ENCODE data around the gene PRR11.

The PRR11 gene

GRCh38 chr17:59152925-59153324 is 2.6 kb upstream of the PRR11 start:
- Histone ChIP-seq H3K27me3 (ENCODE audit: low read depth, low read length) (no peaks in the 10 kb centered on the region), H3K4me1 (ENCODE audit: control insufficient read depth in 1 of 2, insufficient read depth in 2 of 2, low read length in 2 of 2) (peaks cover 0 to 14% of the 10 kb centered on the region in 2 donors), H3K27ac (ENCODE audit: low read length) (no peak overlapping the region), H3K36me3 (ENCODE audit: control insufficient read depth in 1 of 2, insufficient read depth in 2 of 2, low read length in 2 of 2) (no peaks in the 10 kb centered on the region), H3K9me3 (ENCODE audit: control insufficient read depth in 1 of 2, low read length in 2 of 2) (no peaks in the 10 kb centered on the region), H3K4me3 (ENCODE audit: low read depth in 1 of 2, low read length in 2 of 2) (no peak overlapping the region)

- Histone ChIP-seq H3K4me1 (ENCODE audit: control insufficient read depth in 1 of 2, insufficient read depth in 2 of 2, low read length in 2 of 2) (peaks cover 0 to 14% of the 10 kb centered on the region in 2 donors), H3K27me3 (ENCODE audit: low read depth, low read length) (no peaks in the 10 kb centered on the region)
Observed at GRCh38 chr17:59154292-59154720, 1.2 kb upstream of the PRR11 start.

GRCh38 chr17:59154721-59155438 is 666 bp upstream of the PRR11 start, which contains the start of gene SKA2:
TSS of gene SKA2 (minus strand) at chr17:59155186. CDS start at chr17:59155163, 23 bp downstream.
- no peaks in the 10 kb centered on the region for H3K27me3 ChIP-seq (ENCODE audit: low read depth, low read length)
- H3K4me3 ChIP-seq (ENCODE audit: low read depth in 1 of 2, low read length in 2 of 2), result peak within 1 kb of the TSS; percentile 82 to 93
- peak within 1 kb of the TSS; percentile 84 for H3K27ac ChIP-seq (ENCODE audit: low read length)
- H3K36me3 ChIP-seq (ENCODE audit: control insufficient read depth in 1 of 2, insufficient read depth in 2 of 2, low read length in 2 of 2), result no peaks in the 10 kb centered on the region
- peaks cover 0 to 14% of the 10 kb centered on the region in 2 donors for H3K4me1 ChIP-seq (ENCODE audit: control insufficient read depth in 1 of 2, insufficient read depth in 2 of 2, low read length in 2 of 2)
- H3K9me3 ChIP-seq (ENCODE audit: control insufficient read depth in 1 of 2, low read length in 2 of 2), result no peaks in the 10 kb centered on the region

More at GRCh38 chr17:59154292-59154720, 1.2 kb upstream of the PRR11 start:
- peak overlapping the region; percentile 84 for H3K27ac ChIP-seq (ENCODE audit: low read length)
- H3K4me3 ChIP-seq (ENCODE audit: low read depth in 1 of 2, low read length in 2 of 2), result peak overlapping the region; percentile 82 to 93
- H3K9me3 ChIP-seq (ENCODE audit: control insufficient read depth in 1 of 2, low read length in 2 of 2), result no peaks in the 10 kb centered on the region
- no peaks in the 10 kb centered on the region for H3K36me3 ChIP-seq (ENCODE audit: control insufficient read depth in 1 of 2, insufficient read depth in 2 of 2, low read length in 2 of 2)

- Histone ChIP-seq H3K36me3 (ENCODE audit: control insufficient read depth in 1 of 2, insufficient read depth in 2 of 2, low read length in 2 of 2) (no peaks in the 10 kb centered on the region), H3K27me3 (ENCODE audit: low read depth, low read length) (no peaks in the 10 kb centered on the region), H3K27ac (ENCODE audit: low read length) (no peak overlapping the region), H3K4me3 (ENCODE audit: low read depth in 1 of 2, low read length in 2 of 2) (no peak overlapping the region), H3K4me1 (ENCODE audit: control insufficient read depth in 1 of 2, insufficient read depth in 2 of 2, low read length in 2 of 2) (peaks cover 0 to 8% of the 10 kb centered on the region in 2 donors), H3K9me3 (ENCODE audit: control insufficient read depth in 1 of 2, low read length in 2 of 2) (no peaks in the 10 kb centered on the region)
Observed at GRCh38 chr17:59160157-59161025, 4.8 kb downstream of the PRR11 start.

- Histone ChIP-seq H3K4me3 (ENCODE audit: low read depth in 1 of 2, low read length in 2 of 2) (no peak overlapping the region), H3K36me3 (ENCODE audit: control insufficient read depth in 1 of 2, insufficient read depth in 2 of 2, low read length in 2 of 2) (no peaks in the 10 kb centered on the region), H3K9me3 (ENCODE audit: control insufficient read depth in 1 of 2, low read length in 2 of 2) (no peaks in the 10 kb centered on the region)
Observed at GRCh38 chr17:59161477-59161876, 5.9 kb downstream of the PRR11 start.

GRCh38 chr17:59165933-59166342 is 10.4 kb downstream of the PRR11 start:
- H3K27ac ChIP-seq (ENCODE audit: low read length), result no peak overlapping the region
- no peaks in the 10 kb centered on the region for H3K36me3 ChIP-seq (ENCODE audit: control insufficient read depth in 1 of 2, insufficient read depth in 2 of 2, low read length in 2 of 2)
- no peaks in the 10 kb centered on the region for H3K27me3 ChIP-seq (ENCODE audit: low read depth, low read length)
- no peaks in the 10 kb centered on the region for H3K9me3 ChIP-seq (ENCODE audit: control insufficient read depth in 1 of 2, low read length in 2 of 2)
- H3K4me1 ChIP-seq (ENCODE audit: control insufficient read depth in 1 of 2, insufficient read depth in 2 of 2, low read length in 2 of 2), result no peaks in the 10 kb centered on the region
- H3K4me3 ChIP-seq (ENCODE audit: low read depth in 1 of 2, low read length in 2 of 2), result peak overlapping the region in 1 of 2 donors; percentile 8

More at GRCh38 chr17:59161477-59161876, 5.9 kb downstream of the PRR11 start:
- Histone ChIP-seq H3K4me1 (ENCODE audit: control insufficient read depth in 1 of 2, insufficient read depth in 2 of 2, low read length in 2 of 2) (no peaks in the 10 kb centered on the region), H3K27ac (ENCODE audit: low read length) (no peak overlapping the region), H3K27me3 (ENCODE audit: low read depth, low read length) (no peaks in the 10 kb centered on the region)

GRCh38 chr17:59167571-59168001 is 12.0 kb downstream of the PRR11 start:
- Histone ChIP-seq H3K27me3 (ENCODE audit: low read depth, low read length) (no peaks in the 10 kb centered on the region), H3K4me3 (ENCODE audit: low read depth in 1 of 2, low read length in 2 of 2) (no peak overlapping the region), H3K9me3 (ENCODE audit: control insufficient read depth in 1 of 2, low read length in 2 of 2) (no peaks in the 10 kb centered on the region), H3K27ac (ENCODE audit: low read length) (no peak overlapping the region), H3K36me3 (ENCODE audit: control insufficient read depth in 1 of 2, insufficient read depth in 2 of 2, low read length in 2 of 2) (no peaks in the 10 kb centered on the region), H3K4me1 (ENCODE audit: control insufficient read depth in 1 of 2, insufficient read depth in 2 of 2, low read length in 2 of 2) (no peaks in the 10 kb centered on the region)

- Histone ChIP-seq H3K36me3 (ENCODE audit: control insufficient read depth in 1 of 2, insufficient read depth in 2 of 2, low read length in 2 of 2) (no peaks in the 10 kb centered on the region), H3K4me3 (ENCODE audit: low read depth in 1 of 2, low read length in 2 of 2) (no peak overlapping the region), H3K27ac (ENCODE audit: low read length) (no peak overlapping the region), H3K27me3 (ENCODE audit: low read depth, low read length) (no peaks in the 10 kb centered on the region), H3K4me1 (ENCODE audit: control insufficient read depth in 1 of 2, insufficient read depth in 2 of 2, low read length in 2 of 2) (no peaks in the 10 kb centered on the region), H3K9me3 (ENCODE audit: control insufficient read depth in 1 of 2, low read length in 2 of 2) (peaks cover 0 to 2% of the 10 kb centered on the region in 2 donors)
Observed at GRCh38 chr17:59172436-59173004, 17.0 kb downstream of the PRR11 start.

GRCh38 chr17:59174671-59175070 is 19.1 kb downstream of the PRR11 start:
- H3K36me3 ChIP-seq (ENCODE audit: control insufficient read depth in 1 of 2, insufficient read depth in 2 of 2, low read length in 2 of 2), result no peaks in the 10 kb centered on the region
- H3K27ac ChIP-seq (ENCODE audit: low read length), result no peak overlapping the region
- H3K9me3 ChIP-seq (ENCODE audit: control insufficient read depth in 1 of 2, low read length in 2 of 2), result peaks cover 0 to 2% of the 10 kb centered on the region in 2 donors
- no peaks in the 10 kb centered on the region for H3K27me3 ChIP-seq (ENCODE audit: low read depth, low read length)
- no peak overlapping the region for H3K4me3 ChIP-seq (ENCODE audit: low read depth in 1 of 2, low read length in 2 of 2)
- no peaks in the 10 kb centered on the region for H3K4me1 ChIP-seq (ENCODE audit: control insufficient read depth in 1 of 2, insufficient read depth in 2 of 2, low read length in 2 of 2)

- Histone ChIP-seq H3K4me3 (ENCODE audit: low read depth in 1 of 2, low read length in 2 of 2) (no peak overlapping the region), H3K27ac (ENCODE audit: low read length) (no peak overlapping the region), H3K9me3 (ENCODE audit: control insufficient read depth in 1 of 2, low read length in 2 of 2) (peaks cover 0 to 2% of the 10 kb centered on the region in 2 donors), H3K36me3 (ENCODE audit: control insufficient read depth in 1 of 2, insufficient read depth in 2 of 2, low read length in 2 of 2) (no peaks in the 10 kb centered on the region), H3K4me1 (ENCODE audit: control insufficient read depth in 1 of 2, insufficient read depth in 2 of 2, low read length in 2 of 2) (no peaks in the 10 kb centered on the region), H3K27me3 (ENCODE audit: low read depth, low read length) (no peaks in the 10 kb centered on the region)
Observed at GRCh38 chr17:59175076-59175475, 19.5 kb downstream of the PRR11 start.

Measured in muscle layer of duodenum (tissue), 2 donors.